GM21529 (cell line): Measurements from ENCODE around the gene PRR18.

ENCODE experiments used
- ATAC-seq: cut with Tn5 transposase; IDR thresholded peaks from one replicate; pipeline ENCODE4 v1.9.1; 2021; ENCODE audit not compliant: unreplicated experiment

The PRR18 gene

DNA sequence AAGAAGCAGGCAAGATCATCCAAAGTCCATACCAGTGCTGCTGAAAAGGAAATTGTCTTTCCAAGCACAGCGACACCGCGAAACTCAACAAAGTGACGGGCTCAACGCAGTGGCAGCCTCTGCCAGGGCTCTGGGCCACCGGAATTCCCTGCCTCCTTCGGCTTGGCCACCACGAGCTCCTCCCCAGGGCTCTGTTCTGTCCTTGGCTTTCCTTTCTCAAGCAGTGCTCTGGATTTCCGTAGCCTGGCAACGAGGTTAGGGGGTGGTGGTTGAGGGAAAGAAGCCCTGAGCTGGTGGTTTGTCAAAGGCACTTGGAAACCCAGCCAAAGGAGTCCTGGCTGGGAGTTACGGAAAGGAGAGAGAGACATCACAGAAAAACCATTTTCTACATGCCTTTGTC is 31.2 kb downstream of the PRR18 start:
- ATAC-seq: no peak

DNA sequence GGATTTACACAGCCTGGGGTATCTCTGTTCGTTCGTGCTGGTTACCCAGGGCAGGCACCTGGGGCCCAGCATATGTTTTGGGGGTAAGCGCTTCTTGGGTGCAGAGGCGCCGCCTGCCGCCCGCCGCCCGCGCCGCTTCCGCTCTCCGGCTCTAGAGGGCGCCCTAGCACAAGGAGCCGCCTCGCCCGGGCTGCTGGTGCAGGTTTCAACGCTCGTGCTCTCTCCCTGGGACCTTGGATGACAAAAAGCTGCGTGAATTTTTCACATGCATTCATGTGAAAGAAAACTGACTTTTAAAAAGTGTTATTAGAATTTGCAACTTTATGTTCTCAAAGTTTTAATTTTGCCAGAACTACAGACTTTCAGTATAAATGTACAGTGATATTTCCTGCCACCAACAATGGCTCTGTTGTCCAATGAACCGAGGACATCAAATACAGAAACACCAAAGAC is 32.5 kb downstream of the PRR18 start:
- ATAC-seq: peak; percentile 80

DNA sequence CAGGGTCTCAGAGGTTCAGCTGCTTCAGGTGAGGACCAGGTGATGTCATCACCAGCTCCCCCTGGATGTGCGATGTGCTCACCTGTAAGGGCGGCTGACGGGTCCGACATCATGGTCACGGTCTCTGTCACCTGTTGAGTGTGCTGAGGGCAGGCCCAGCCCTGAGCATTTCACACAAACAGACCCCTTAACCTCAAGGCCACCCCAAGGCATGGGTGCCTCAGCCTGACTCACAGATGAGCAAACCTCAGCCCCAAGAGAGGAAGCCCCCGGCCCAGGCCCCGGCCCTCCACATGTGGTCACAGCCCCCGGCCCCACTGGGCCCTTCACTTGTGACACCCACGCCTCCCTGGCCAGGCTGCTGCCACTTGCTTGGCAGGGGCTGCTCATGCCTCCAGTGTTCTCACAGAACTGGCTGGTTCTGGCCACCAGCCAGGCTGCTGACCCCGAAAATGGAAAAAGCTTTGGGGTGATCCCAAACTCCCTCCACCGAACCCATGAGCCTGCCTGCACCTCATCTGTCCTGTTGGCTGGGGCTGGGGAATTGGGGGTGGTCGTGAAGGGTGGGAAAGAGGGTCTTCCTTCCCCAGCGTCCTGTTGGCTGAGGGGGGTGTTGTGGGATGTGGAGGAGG is 33.3 kb downstream of the PRR18 start:
- ATAC-seq: no peak

DNA sequence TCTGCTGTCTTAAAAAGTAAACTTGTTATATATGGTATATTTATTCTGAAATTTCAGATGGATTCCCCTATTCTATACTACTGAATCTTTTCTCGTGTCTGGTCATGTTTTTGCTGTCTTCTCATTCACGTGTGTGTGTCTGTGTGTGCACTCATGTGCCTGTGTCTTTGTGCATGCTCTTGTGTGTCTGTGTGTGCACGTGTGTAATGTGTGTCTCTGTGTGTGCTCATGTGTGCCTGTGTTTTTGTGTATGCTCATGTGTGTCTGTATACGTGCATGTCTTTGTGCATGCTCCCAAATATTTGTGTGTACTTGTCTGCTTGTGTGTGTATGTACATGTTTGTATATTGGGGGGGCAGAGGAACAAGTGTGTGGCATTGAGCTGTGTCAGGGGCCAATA is 34.0 kb downstream of the PRR18 start:
- ATAC-seq: no peak

DNA sequence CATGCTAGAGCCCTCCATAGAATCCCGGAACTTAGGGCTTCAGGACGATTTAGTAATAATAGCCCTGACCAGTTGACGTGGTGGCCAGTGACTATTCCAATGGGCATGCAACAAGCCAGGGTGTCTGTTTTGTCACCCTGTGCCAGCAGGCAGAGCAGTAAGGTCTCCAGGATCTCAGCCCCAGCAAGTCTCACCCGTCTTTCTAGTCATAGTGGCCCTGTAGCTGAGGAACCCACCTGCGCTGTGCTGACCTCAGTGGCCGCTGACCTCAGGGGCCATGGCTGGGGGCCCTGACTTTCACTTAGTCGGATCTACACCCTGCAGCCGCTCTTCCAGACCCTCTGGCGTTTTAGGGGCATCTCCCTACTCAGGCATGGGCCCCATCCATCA is 36.8 kb downstream of the PRR18 start:
- no peak for ATAC-seq

DNA sequence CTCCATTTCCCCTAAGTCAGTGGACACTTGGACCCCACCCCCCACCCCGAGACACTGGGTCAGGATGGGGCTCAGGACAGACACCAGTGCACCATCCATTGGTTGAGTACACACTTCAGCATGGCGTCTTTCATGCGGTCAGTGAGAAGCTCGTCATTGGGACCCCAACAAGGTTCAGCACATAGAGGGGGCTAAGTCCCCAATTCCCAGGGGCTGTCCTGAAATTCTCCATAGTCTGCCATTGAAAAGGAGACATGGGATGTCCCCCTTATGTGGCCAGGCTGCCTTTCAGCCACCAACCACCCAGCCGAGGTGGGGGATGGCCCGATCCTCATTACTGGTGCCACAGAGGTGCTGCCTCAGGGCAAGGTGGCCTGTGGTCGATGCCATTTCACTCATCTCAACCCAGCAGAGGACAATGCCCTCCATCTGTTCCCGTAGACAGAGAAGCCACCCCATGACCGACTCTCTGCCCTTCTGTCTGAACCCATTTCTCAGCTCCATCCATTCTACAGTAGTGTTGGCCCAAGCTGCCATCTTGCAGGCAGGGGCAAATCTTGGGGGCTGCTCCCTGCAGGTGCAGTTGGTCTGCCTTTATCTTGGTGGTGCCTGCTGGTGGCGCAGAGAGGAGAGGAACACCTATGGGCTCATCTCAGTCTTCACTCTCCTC is 37.4 kb downstream of the PRR18 start:
- ATAC-seq: no peak

DNA sequence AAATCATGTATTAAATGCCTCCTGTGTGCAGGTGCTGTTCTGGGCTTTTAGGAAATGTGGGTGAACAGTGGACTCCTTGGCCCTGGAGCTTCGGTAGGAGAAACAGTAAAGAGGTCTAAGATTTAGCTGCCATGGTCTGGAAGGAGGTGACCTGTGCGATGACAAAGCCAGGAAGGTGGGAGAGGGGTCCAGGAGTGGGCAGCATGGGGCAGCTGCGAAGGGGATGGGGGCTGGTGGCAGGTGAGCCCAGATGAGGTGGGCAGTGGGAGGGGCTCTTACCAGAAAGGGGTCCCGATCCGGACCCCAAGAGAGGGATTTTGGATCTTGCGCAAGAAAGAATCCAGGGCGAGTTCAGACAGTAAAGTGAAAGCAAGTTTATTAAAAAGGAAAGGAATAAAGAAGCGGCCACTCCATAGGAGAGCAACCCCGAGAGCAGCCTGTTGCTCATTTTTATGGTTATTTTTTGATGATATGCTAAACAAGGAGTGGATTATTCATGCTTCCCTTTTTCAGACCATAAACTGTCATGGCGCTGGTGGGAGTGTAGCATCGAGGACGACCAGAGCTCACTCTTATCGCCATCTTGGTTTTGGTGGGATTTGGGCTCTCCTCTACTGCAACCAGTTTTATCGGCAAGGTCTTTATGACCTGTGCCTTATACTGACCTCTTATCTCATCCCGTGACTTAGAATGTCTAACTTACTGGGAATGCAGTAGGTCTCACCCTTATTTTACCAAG is 38.7 kb downstream of the PRR18 start:
- no peak for ATAC-seq

DNA sequence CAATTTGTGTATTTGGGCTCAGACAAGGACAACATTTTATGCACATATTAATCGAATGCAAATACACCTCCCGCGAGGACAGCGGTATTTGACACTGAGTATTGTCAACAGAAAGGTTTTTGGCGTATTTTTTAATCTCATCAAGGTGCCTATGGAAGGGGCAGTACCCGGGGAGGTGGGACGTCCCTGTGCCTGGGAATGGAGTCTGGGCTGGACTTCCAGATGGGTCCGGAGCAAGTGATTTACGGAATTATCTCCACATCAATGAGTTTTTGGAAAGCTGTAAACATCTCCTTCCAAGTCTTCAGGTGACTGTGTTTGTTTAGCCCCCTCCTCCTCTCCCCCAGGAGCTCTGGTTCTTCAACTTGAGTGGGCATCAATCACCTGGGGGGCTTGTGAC is 39.8 kb downstream of the PRR18 start:
- ATAC-seq: no peak

DNA sequence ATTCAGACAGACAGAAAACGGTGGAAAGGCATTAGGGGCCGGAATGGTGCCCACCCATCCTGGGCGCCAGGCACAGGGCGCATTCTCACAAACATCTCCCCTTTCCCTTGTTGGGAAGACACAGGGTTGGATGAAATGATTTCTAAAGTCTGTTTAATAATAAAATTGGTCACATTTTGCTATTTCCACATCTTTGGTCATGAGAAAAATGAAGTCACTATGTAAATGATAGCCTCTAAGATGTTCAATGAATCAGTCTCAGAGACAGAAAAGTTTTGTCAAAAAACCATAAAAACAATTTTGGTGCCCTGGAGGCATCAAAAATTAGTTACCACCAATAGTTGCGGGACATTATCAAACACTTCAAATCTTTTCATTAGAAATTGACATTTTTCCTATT is 40.7 kb downstream of the PRR18 start:
- ATAC-seq: no peak

DNA sequence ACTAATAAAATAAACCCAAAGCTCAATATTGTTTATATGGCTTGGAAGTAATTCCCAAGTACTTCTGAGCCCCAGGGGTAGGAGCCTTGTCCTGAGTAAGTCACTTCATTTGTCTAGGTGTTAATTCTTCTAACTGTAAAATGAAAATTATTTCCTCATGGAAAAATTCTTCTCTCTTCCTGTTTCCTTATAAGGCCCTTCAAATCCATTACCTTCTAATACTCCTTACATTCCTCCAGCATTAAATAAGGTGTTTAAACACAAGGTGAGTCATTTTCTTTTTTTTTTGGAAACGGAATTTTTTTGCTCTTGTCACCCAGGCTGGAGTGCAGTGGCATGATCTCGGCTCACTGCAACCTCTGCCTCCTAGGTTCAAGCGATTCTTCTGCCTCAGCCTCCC is 41.9 kb downstream of the PRR18 start:
- ATAC-seq: no peak

DNA sequence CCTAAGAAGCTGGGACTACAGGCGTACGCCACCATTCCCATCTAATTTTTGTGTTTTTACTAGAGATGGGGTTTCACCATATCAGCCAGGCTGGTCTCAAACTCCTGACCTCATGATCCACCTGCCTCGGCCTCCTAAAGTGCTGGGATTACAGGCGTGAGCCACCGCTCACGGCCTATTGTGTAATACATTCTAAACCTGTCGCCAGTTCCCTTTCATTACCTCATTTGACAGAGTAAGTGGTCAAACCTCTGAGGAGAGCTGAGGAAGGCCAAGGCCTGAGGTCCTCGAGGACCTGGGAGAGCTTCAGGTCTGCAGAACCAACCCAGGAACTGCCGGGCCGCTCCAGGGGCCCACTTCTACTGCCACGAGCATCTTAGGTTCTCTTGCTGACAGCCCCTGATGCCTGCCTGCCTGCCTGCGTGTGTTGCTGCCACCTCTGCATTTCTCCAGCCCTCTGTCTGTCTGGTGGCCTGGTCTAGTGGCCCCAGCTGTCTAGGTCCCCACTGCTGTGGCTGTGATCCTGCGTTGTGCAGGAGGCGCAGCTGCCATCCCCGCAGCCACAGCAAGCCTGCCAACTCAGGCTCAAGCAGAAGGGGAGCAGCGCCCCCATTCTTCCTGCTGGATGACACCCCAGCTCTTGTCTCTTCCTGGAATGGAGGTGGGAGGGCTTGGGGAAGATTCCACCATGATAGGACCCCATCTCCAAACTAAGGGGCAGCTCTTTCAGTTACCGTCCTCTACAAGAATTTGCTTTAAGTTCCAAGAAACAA is 45.3 kb downstream of the PRR18 start:
- ATAC-seq: no peak

DNA sequence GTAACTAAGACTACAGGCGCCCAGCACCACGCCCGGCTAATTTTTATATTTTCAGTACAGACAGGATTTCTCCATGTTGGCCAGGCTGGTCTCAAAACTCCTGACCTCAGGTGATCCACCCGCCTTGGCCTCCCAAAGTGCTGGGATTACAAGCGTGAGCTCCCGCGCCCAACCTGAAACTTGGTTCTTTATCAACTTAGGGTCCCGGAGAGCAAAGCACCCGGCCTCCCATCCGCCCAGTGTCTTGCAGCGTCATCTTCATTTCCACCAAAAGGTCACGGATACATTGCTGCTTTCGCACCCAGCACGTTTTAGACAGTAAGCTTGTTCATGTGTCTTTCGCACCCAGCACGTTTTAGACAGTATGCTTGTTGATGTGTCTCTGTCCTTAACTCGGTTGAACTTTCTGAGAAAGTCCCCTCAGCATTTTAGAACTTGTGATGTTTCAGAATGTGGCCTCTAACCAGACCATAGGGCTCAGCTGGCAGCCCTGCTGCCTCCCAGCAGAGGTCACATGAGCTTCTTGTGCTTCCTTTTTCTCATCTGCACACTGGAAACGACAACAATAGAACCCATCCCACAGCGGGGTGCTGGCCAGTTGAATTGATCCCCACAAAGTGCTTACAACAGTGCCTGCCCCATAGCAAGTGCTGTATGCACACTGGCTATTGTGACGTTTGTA is 48.8 kb downstream of the PRR18 start:
- no peak for ATAC-seq

DNA sequence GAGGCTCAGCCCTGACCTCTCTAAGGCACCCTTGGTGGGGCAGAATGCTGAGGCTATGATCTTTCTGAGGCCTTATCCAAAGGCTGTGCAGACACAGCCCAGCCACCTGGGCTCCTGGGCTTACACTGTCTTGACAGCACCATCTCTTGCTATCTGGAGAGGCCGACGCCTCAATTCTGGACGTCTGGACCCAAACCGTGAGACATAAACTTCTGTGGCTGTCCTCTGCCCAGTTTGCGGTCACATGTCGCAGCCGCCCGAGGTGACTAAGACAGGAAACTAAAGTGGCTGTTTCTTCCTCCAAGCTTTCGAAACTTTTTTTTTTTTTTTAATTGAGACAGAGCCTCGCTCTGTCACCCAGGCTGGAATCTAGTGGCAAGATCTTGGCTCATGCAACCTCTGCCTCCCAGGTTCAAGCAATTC is 49.3 kb downstream of the PRR18 start:
- peak; percentile 64 for ATAC-seq

DNA sequence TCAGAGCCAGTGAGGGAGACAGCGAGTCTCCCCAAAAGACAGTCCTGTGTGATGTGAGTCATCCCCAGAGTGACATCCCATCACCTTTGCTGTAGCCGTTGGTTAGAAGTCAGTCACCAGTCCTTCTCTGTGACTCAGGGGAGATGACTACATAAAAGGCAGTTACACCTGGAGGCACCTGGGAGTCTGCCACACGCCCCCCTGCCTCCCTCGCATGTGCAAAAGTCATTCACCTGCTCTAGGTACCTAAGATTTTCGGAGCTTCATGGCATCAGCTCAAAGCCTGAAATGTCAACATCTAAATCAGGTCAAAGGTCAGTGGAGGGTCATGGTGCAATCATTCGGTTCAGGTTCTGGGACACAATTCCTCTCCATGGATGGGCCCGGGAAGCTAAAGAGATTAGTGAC is 50.3 kb downstream of the PRR18 start:
- ATAC-seq: no peak
